ENCODE measurements around the gene ARMH4.

- TF ChIP-seq CTCF (IDR thresholded peaks at IDR 0.05) = no peak
- no peak for TF ChIP-seq ZFX (IDR thresholded peaks at IDR 0.05; ENCODE audit: borderline replicate concordance)
These were observed 18.3 kb downstream of the ARMH4 start for GRCh38 chr14:58133739-58134138.

All from 22Rv1 (cell line).